GM13976 (cell line): ENCODE data around the gene TBC1D21.
A peak's percentile ranks its signal among the peaks of the same experiment; 100 is the strongest.

Source experiments
- DNase-seq: peaks from one replicate; pipeline ENCODE4 v3.0.0; 2012; ENCODE audit warnings: low spot score
- in situ Hi-C: fragments of 300-500 bp; cut with MboI; formaldehyde crosslinking; loops from one replicate; pipeline ENCODE4 v1.12.0; 2022; ENCODE audit warnings: low sequenced_read_pairs, mixed read lengths, inconsistent platforms; ENCODE audit not compliant: unreplicated experiment
- TF ChIP-seq, protein P1 (sequence below): IDR thresholded peaks from 2 replicates; pipeline ENCODE4 v1.5.1; 2012; ENCODE audit warnings: borderline replicate concordance, mild to moderate bottlenecking; ENCODE audit not compliant: insufficient read depth; ENCODE audit errors: extremely low read depth, missing control alignments, control extremely low read depth

The TBC1D21 gene

DNA sequence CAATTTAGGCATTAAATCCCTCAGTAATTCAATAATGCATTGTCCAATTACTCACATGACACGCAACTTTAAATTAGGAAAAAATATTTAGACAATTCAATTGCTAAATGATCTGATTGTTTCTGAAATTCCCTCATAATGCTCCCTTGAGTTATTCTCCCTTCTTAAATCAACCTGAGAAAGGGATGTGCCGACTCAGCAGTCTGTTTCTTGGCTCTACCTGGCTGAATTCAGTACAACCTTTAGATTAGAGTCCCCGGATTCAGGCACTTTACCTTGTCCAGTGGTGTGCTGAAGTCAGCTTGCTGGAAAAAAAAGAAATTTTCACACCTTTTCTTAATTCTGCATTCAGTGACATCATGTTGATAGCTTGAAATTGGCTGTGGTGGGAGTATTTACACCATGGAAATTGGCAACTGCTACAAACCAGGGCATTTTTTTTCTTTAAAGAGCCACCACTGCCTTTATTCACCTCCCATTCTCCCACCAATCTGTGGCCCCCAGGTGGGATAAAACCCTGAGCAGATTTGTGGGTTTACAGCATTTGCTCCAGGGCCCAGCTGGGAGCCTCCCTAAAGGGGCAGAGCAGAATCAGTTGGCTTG lies 32.0 kb downstream of the TBC1D21 start:
- in situ Hi-C loops, result no loop called here
- DNase-seq, result no peak
- TF ChIP-seq, protein P1, sequence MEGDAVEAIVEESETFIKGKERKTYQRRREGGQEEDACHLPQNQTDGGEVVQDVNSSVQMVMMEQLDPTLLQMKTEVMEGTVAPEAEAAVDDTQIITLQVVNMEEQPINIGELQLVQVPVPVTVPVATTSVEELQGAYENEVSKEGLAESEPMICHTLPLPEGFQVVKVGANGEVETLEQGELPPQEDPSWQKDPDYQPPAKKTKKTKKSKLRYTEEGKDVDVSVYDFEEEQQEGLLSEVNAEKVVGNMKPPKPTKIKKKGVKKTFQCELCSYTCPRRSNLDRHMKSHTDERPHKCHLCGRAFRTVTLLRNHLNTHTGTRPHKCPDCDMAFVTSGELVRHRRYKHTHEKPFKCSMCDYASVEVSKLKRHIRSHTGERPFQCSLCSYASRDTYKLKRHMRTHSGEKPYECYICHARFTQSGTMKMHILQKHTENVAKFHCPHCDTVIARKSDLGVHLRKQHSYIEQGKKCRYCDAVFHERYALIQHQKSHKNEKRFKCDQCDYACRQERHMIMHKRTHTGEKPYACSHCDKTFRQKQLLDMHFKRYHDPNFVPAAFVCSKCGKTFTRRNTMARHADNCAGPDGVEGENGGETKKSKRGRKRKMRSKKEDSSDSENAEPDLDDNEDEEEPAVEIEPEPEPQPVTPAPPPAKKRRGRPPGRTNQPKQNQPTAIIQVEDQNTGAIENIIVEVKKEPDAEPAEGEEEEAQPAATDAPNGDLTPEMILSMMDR, result no peak

GRCh38 chr15:73906346-73907034 lies 33.1 kb downstream of the TBC1D21 start:
- no peak for DNase-seq
- in situ Hi-C loops, result no loop called here
- TF ChIP-seq, protein P1, result no peak

DNA sequence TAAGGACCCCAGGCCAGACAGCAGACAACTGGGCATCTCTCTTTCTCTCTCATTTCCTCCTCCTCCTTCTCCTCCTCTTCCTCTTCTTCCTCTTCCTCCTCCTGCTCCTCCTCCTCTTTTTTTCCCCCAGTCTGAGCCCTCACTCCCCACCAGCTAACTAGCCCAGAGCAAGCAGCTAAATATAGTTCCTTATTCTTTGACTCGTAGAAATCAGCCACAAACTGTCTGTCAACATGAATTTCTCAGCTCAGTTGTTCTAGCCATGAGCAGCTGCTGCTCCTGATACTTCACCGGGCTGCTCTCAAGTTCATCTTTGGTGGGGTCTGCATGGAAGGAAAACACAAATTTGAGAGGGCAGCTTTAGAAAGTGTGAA lies 33.7 kb downstream of the TBC1D21 start:
- TF ChIP-seq, protein P1, result no peak
- DNase-seq, result no peak
- in situ Hi-C loops, result no loop called here

DNA sequence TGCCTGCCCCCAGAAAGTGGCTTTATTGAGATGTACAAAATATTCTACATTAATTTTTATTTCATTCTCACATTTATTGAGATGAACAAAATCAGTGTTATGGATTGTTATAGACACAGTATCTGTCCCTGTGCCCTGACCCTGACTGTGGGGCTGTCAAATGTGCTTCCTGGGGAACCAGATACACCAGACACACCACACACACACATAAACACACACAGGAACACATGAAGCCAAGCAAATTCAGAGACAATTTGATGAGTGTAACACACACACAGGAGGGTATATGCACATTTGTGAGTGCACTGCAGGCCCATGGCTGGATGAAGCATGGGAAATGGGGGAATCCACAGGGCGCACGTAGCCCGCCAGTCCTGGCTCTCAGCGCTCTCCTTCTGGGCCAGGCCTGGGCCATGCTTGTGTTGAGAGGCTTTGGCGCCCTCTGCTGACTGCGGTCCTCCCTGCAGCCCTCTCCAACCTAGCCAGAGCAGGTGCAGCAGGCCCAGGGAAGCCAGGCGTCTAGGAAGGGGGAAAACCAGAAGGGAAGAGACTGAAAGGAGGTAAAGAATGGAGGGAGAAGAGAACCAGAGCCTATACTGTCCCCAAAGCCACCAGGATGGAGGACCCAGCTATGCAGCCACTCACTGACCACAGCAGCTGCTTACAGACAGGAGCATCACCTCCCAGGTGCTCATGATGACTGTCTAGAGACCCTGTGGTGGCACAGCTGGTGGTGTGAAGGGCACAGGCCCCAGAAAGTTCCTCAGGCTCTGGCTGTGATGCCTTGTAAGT lies 34.9 kb downstream of the TBC1D21 start:
- in situ Hi-C loops, result no loop called here
- TF ChIP-seq, protein P1, result peak; percentile 95
- DNase-seq, result peak; percentile 82

DNA sequence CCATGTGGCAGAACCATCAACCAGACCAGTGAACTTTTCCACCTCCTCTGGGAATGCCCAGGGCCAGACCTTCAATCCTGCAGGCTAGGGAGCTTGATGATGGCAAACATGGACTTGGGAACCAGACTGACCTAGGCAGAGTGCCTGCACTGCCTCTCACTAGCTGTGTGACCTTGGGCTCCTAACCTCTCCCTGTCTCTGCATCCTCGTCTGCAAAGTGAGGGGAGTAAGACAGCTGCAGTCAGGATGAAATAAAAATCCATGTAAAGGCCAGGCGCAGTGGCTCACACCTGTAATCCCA lies 35.4 kb downstream of the TBC1D21 start:
- in situ Hi-C loops, result no loop called here
- TF ChIP-seq, protein P1, result no peak

DNA sequence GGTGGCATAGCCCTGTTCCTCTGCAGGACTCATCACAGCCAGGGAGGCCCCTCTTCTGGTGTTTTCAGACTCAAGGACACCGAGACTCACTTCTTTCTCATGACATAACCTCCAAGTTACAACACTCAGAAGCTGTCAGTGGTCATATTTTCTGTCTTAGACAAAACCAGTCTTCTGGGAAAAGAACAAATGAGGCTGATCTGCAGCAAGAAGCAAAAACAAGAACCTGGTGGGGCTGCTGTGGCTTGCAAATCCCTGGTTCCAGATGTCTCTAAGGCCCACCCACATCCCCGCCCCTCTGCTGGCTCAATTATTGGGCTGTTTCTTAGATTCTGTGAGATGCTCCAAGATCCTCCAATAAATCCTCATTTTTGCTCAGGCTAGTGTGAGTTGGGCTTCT lies 36.3 kb downstream of the TBC1D21 start:
- in situ Hi-C loops, result no loop called here
- DNase-seq, result no peak
- TF ChIP-seq, protein P1, result no peak

More for the DNA sequence above, 35.4 kb downstream of the TBC1D21 start:
- DNase-seq, result no peak
